HG02759 (cell line): ENCODE measurements around the gene CYFIP1.

Experiments used
- ATAC-seq: cut with Tn5 transposase; IDR thresholded peaks from one replicate; pipeline ENCODE4 v1.9.1; 2021; ENCODE audit warnings: mild to moderate bottlenecking, moderate library complexity; ENCODE audit not compliant: unreplicated experiment

The CYFIP1 gene

DNA sequence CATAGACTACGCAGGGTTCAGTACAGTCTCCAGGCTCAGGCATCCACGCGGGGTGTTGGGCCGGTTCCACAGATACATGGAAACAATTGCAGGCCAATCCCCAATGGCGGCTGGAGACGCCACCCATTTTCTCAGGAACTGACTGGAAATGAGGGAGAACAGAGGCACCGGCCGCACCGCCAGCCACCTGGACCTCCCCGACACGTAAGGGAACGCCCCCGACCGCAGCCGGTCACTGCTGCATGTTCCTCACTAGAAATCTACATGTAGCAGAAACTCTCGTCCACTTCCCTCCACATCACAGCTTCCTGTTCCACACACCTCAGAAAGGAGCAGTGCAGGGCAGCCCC lies 29.2 kb downstream of the CYFIP1 start:
- ATAC-seq, result no peak

DNA sequence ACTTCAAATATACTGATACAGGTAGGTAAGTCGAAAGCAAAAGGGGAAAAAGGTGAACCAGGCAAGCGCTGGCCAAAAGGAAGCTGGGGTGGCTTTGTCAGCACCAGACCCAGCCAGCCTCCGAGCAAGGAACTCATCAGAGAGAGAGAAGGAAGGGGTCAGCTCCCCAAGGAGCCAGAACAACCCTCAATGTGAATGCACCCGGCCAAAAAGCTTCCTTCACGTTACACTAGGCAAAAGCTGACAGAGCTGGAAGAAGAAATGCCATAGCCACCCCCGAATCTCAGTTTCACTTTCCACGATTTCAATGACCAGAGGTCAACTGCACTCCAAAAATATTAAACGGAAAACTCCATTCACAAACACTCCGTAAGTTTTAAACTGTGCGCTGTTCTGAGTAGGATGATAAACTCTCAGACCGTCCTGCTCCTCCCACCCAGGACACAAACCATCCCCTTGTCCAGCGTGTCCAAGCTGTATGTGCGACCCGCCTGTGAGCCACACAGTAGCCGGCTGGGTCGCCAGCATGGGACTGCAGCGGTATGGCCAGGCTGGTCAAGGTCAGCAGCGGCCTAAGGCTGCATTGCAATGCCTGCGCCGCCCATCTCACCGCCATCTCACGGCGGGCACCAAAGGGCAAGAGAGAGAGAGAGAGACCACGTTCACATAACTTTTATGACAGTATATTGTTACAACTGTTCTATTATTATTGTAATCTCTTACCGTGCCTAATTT lies 29.7 kb downstream of the CYFIP1 start:
- ATAC-seq, result no peak

DNA sequence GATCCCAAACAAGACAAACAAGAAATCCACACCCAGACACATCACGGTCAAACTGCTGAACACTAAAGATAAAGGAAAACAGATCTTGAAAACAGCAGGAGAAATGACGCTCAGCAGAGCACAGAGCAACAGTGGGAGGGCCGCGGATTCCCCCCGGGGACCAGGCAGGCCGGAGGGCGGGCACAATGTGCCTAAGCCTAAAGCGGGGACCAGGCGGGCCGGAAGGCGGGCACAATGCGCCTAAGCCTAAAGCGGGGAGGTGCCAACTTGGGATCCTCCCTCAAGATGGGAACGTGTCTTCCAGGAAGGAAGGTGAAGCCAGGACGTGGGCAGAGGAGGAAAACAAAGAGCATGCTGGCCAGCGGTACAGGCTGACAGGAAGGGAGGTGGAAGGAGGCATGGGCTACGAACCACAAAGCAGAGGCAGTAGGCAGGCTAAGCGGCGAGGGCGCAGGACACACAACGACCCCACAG lies 31.1 kb downstream of the CYFIP1 start:
- no peak for ATAC-seq

DNA sequence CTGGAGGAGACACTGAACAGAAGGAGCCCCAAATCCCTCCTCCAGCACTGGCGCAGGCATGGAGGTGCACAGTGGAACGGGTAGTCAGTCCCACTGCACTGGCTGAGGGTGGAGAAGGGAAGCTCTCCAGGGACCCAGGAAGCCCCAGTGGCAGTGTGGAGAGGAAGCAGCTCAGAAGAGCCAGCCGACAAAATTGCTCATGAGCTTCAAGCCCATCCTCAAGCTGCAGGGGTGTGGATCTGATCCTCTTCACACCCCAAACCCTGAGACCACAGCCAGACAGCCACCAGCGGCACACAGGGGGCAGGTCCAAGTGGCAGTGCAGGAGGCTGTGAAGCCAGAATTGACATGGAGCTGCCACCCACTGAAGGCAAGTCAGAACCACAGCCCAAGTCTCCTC lies 32.1 kb downstream of the CYFIP1 start:
- ATAC-seq, result no peak

DNA sequence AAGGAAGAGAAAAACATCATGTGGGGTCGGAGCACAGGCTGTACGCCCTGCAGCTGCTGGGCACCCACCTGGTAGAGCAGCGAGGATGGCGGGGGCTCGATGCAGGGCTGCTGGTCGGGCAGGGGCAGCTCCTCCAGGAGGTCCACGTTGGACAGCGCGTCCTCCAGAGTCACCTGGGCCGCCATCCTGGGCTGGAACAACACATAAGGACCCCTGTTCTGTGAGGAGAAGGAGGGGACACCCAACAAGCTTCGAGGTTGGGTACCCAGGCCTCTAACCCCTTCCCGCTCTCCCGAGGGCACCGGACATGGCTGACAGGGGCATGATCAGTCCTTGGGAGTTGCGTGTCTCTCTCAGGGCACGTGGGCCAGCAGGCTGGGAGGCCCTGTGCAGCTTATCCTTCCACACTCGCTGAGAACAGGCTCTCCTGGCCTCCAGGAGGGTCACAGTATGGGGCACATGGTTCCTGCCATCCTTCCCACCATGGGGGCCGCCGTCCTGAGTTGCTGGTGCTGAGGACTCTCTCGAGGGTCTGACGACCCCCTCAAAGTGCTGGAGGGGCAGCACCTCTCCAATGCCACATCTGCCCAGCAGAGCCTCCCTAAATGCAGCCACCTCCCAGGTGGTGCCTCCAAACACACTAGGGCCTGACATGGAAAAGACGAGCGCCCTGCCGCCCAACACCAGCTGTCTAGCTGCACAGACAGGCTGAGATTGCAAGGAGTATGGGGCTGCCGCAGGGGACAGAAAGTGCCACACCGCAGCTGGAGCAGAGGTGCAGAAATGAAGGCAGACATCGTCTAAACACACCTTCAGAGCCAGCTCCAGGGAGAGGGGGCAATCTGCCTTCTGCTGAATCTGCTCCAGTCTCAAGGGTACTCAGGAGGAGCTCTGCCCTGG lies 32.8 kb downstream of the CYFIP1 start:
- no peak for ATAC-seq

DNA sequence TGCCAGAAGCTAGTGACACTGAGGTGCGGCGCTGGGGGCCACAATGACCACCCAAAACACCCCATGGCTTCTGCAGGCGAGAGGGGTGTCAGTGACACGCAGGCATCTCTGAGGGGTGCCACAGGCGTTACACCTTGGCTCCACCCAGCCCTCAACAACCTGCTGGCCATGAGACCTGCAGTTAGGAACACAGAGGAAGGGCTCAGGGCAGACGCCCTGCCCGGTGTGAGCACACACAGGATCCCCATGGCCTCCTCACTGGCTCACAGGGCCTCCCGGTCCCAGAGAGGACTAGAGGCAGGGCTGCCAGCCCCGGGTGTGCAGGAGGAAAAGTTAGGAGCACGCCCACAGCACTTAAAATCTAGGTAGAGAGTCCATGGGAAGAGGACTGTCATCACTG lies 35.1 kb downstream of the CYFIP1 start:
- ATAC-seq, result no peak

DNA sequence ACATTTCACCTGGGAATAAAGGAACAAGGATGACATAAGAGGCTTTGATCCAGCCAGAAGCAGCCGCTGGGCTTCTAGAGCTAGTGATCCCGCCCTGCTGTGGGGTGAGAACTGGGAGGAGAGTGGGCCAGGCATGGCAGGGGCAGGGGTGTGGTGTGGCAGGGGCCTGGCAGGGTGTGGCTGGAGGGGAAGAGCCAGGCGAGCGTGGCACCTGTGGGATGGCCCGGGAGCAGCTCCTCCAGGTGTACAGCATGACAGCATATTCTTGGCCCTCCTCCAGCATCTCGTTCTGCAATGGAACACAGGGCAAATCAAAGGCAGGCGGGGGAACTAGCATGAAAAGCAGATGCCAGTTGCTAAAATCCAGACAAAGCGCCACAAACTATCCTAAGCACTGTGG lies 35.5 kb downstream of the CYFIP1 start:
- no peak for ATAC-seq

DNA sequence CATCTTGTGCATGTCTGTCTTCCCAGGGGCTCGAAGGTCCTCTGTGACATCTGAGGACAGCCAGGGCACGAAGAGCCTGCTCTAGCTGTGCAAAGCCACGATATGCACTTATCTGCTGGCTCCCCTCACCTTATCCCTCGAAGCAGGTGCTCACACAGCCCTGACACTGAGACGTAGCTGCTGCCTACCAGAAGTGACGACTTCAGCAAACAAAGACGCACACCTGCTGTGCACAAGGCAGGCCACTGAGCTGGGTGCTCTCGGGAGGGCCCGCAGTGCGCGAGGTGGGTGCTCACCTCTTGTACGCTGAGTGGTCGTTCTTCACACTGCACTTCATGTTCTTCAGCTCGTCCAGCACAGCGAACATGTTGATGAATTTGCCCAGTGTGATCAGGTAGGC lies 37.3 kb downstream of the CYFIP1 start:
- ATAC-seq, result no peak

DNA sequence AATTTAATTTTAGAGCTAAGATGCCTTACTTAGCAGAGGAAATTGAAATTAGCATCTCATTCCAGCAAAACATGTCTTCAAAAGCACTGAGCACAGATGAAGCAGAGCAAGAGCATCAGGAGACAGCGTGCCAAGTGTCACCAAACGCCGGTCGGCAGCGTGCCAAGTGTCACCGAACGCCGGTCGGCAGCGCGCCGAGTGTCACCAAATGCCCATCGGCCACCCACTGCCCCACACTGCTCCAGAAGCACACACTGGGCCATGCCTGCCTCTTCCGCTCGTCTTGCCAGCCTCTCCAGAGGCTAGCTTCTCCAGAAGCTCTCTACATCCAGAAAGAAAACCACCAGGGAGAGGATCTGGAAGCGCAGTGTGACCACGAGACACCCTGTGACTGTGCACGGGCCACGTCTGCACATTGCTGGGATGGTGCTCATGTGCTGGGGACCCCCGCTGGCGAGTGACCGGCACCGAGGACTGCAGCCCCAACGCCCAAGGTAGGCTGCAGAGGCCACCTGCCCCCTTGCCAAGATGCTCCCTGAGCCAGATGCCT lies 37.8 kb downstream of the CYFIP1 start:
- ATAC-seq, result no peak

DNA sequence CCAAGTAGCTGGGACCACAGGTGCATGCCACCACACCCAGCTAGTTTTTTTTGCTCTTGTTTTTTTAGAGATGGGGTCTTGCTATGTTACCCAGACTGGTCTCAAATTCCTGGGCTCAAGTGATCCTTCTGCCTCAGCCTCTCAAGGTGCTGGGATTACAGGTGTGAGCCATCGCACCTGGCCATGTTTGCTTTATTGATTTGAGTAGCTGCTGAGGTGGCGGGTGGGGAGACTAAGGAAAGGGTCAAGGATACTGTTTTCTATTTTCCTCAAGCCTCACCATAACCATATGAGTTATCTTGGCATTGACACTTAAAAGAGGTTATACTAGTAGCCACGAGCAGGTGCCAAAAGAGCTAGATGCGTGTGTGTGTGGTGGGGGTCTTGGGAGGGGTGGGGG lies 39.0 kb downstream of the CYFIP1 start:
- ATAC-seq, result no peak

DNA sequence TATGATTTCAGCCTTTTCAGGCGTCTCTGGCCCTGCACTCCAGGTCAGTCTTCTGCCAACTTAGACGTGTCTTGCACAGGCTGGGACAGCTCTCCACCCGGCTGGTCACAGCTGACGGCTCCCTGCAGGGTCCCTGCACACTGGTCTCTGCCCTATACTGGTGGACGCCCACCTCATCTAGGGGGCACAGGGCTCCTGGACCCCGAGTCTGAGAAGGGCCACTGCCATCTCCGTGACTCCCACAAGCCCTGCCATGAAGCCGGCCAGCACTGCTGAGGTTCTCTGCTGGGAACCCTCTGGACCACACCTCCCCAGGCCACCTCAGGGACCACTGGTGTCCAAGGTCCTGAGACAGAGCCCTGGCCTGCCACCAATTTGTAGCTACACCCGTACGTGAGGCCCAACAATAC lies 40.5 kb downstream of the CYFIP1 start:
- ATAC-seq, result no peak

DNA sequence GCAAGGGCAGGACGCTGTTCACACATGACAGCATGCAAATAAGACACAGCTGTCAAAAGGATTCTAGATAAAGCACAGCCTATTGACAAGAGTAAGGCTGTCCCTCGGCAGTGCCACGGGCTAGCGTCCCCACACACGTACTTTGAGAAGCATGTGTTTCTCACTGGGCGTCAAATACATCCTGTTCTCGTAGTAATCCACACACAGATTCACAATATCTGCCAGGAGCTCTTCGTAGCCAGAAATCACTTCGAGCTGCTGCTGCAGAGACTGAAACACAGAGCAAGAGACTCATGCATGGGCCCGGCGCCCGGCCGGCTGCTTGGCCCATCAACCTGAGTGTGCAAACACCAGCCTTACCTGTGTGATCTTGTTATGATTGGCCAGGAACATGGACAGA lies 41.1 kb downstream of the CYFIP1 start:
- no peak for ATAC-seq

DNA sequence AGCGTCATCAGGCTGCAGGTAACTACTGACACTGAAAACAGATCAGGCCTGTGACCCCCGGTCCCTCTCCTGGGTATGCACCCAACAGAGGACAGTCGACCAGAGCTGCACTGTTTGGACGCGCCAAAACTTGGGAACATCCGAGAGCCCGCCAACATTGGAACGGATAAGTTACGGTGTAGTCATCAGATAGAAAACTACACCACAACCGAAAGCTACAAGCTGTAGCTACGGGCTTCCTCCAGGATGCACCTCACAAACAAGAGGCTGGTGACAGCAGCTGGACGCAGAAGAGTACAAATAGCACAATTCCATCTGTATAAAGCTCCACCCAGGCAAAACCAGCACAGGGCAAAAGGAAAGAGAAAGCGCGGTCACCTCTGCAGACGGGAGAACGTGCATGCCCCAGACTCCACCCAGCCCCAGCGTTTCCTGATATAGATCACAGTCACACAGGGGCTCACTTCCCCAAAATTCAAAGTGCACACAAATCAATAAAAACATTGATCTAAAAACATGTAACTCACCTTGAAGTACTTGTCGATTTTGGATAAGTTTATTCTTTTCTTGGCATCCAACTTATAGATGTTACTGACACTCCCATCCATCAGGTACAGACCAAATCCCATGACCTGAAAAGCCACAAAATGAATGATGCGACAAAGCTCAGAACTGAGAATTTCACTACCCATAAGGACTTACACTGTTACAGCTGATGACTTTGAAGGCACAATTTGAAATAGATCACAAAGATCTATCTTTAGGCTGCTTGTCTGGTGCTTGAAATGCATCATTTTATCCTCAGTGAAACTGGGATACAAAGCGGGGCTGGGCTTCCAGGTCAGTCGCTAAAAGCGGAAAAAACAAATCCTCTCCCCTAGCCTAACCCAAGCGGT lies 43.3 kb downstream of the CYFIP1 start:
- ATAC-seq, result peak; percentile 89

DNA sequence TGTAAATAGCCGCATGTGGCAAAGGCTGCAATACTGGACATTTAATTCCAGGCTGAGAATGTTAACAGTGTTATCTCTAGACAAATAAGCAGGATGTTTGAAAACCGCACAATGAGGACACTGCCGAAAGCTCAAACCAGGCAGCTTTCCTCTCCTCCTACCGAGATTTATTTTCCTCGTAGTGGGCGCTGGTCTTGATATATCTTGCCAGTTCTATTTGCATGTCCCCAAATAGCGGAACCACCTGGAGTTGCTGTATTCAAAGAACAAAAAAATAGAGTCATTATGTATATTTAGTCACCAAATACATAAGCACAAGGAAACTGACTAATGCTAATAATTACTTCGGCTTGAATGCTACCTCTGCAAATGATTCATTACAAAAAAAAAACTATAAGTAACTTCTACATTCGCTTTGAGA lies 46.5 kb downstream of the CYFIP1 start:
- ATAC-seq, result no peak

DNA sequence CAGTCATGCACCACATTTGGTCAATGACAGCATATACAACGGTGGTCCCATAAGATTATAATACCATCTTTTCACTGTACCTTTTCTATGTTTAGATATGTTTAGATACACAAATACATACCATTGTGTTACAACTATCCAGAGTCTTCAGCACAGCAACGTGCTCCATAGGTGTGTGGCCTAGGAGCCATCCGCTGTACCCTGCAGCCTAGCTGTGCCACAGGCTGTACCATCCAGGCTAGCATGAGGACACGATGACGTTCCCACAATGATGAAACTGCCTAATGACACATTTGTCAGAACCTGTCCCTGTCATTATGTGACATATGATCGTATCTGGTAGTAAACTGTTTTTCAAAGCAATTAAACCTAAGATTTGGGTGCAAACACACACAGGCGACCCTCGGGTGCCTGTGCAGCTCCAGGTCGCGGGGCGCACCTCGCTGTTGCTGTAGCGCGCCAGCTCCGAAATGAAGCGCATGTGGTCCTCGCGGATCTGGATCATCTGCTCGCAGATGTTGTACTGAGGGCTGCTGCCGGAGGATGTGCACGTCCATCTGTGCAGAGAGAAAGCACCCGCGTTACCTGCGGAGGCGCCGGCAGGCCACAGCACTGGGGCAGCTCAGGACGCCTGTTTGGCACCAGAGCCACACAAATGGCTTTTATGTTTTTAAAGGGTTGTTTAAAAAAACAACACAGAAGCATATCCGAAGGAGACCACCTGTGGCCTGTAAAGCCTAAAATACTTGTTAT lies 48.2 kb downstream of the CYFIP1 start:
- no peak for ATAC-seq

DNA sequence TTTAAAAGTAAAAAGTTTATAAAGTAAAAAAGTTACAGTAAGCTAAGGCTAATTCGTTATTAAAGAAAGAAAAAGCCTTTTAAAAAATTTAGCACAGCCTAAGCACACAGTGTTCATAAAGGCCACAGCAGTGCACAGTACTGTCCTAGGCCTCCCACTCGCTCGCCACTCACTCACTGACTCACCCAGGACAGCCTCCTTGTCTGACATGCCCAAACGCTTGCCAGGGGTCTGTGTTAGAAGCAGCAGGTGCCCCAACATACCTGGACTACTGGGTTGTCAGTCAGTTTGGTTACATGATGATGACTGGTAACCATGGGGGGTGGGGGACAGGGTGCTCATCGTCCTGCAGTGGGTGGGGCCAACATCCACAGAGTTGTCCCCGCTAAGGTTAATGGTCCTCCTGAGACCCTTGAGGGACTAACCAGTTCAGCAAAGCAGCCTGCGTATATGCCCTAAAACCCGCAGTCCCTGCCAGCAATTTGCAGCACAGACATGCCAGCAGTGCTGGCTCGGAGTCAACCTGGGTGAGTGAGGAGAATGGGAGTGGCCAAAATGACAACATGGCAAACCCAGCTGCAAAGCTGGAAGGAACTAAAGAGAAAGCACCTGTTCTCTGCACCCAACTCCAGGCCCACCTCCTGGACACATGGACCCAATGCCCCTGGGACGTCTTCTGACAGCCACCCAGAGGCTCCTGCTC lies 49.2 kb downstream of the CYFIP1 start:
- ATAC-seq, result no peak

DNA sequence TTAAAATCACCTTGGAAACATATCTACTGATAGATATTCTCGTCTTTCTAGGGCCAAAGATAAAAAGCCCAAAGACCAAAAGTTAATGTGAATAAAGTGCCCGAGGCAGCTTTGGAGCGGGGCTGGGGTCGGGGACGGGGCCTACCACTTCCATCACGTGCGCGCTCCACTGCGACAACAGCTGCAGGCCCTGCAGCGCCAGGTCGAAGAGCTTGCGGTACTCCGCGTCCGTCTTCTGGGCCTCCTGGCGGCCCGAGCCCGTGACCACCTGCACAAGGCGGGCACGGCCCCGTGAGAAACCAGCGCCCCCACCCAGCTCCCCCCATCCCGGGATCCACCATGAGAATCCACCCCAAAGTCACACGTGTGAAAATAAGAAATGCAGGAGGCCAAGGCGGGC lies 52.4 kb downstream of the CYFIP1 start:
- ATAC-seq, result no peak

DNA sequence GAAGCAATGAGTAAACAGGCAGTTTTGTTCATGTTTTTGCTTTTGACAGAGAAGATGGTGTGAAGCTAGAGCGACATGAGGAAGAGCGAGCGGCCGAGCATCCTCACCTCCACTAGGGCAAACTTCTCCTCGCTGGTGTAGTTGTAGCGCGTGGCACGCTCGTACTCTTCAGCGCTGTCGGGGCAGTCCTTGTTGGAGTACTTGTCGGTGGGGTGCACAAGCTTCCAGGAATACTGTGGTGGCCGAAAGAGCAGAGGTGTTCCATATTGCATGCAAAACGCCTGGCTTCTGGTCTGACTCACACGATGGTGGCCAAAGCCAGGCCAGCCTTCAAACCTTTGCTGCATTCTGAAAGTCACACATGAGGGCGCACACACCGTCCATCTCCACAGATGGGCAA lies 54.3 kb downstream of the CYFIP1 start:
- ATAC-seq, result no peak

DNA sequence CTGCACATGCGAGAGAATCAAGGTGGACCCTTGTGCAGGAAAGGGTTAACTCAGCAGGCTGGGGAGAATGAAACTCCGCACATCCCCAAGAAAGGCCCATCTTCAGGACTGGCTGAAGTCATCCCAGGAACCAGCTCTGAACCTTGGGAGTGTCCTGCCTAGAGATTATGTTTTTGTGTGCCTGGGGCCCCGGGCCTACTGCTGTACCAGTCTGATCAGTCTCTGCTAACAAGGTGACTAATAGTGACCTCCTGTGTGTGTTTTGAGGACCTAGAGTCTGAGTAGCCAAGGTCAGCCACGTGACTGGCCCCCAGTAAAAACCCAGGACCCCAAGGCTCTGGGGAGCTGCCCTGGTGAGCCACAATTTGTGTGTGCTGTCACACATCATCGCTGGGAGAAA lies 58.2 kb downstream of the CYFIP1 start:
- no peak for ATAC-seq

DNA sequence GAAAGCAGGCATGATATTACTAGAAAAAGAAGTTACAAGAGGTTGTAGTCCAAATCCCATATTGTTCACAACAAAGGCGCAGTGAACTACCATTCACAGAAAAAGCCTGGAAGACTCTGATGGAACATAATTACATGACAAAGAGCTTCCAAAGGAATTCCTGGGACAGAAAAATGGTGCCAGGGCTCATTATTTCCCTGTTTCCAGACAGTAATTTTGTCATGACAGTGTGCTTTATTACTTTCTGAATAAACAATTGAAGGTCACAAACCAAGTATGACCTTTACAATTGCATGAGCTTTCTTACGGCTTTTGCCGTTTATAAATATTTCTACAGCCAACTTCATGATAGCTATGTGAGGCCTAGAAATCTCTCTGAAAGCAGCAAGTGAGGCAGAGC lies 61.0 kb downstream of the CYFIP1 start:
- ATAC-seq, result no peak
